Measurements from ENCODE around the gene CAPN14.

Gene CAPN14

DNA sequence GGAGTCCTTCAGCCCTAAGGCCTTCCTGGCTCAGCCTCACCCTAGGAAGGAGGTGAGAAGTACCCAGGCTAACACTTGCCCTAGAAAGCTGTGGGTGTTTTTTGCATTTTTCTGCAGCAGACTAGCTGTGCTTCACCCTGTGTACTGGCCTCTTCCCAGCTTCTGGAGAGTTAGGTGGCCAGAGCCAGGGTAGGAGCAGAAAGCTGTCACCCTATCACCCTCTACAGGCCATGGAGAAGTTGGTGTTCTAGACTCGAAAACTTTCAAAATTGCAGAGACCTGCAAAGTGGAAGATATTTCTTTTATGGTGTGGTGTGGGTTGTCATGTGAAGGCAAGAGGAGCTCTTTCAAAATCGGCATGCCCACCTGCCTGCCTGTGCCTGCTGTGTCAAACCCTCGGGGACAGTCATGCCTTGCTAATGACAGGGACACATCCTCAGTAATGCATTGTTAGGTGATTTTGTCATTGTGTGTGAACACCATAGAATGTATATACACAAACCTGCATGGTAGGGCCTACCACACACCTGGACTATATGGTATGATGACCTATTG is 46.4 kb upstream of the CAPN14 start:
- TF ChIP-seq, protein P1, sequence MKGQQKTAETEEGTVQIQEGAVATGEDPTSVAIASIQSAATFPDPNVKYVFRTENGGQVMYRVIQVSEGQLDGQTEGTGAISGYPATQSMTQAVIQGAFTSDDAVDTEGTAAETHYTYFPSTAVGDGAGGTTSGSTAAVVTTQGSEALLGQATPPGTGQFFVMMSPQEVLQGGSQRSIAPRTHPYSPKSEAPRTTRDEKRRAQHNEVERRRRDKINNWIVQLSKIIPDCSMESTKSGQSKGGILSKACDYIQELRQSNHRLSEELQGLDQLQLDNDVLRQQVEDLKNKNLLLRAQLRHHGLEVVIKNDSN (IDR thresholded peaks at IDR 0.05), result no peak
- TF ChIP-seq YY1 (IDR thresholded peaks at IDR 0.05; ENCODE audit: low read depth), result no peak
- TF ChIP-seq CEBPB (IDR thresholded peaks at IDR 0.05), result no peak
- TF ChIP-seq CREB1 (IDR thresholded peaks at IDR 0.05; ENCODE audit: low read depth), result no peak
- TF ChIP-seq FOXM1 (IDR thresholded peaks at IDR 0.05; ENCODE audit: borderline replicate concordance, low read depth), result no peak
- TF ChIP-seq NFIC (IDR thresholded peaks at IDR 0.05), result no peak
- no peak for TF ChIP-seq ZBTB7A (IDR thresholded peaks at IDR 0.05; ENCODE audit: low read depth)
- no peak for TF ChIP-seq TEAD4 (IDR thresholded peaks at IDR 0.05)
- TF ChIP-seq, protein P2, sequence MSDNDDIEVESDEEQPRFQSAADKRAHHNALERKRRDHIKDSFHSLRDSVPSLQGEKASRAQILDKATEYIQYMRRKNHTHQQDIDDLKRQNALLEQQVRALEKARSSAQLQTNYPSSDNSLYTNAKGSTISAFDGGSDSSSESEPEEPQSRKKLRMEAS (IDR thresholded peaks at IDR 0.05), result no peak
- TF ChIP-seq, protein P3, sequence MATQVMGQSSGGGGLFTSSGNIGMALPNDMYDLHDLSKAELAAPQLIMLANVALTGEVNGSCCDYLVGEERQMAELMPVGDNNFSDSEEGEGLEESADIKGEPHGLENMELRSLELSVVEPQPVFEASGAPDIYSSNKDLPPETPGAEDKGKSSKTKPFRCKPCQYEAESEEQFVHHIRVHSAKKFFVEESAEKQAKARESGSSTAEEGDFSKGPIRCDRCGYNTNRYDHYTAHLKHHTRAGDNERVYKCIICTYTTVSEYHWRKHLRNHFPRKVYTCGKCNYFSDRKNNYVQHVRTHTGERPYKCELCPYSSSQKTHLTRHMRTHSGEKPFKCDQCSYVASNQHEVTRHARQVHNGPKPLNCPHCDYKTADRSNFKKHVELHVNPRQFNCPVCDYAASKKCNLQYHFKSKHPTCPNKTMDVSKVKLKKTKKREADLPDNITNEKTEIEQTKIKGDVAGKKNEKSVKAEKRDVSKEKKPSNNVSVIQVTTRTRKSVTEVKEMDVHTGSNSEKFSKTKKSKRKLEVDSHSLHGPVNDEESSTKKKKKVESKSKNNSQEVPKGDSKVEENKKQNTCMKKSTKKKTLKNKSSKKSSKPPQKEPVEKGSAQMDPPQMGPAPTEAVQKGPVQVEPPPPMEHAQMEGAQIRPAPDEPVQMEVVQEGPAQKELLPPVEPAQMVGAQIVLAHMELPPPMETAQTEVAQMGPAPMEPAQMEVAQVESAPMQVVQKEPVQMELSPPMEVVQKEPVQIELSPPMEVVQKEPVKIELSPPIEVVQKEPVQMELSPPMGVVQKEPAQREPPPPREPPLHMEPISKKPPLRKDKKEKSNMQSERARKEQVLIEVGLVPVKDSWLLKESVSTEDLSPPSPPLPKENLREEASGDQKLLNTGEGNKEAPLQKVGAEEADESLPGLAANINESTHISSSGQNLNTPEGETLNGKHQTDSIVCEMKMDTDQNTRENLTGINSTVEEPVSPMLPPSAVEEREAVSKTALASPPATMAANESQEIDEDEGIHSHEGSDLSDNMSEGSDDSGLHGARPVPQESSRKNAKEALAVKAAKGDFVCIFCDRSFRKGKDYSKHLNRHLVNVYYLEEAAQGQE (IDR thresholded peaks at IDR 0.05; ENCODE audit: low read depth), result no peak
- TF ChIP-seq RAD21 (IDR thresholded peaks at IDR 0.05; ENCODE audit: low read depth), result no peak

DNA sequence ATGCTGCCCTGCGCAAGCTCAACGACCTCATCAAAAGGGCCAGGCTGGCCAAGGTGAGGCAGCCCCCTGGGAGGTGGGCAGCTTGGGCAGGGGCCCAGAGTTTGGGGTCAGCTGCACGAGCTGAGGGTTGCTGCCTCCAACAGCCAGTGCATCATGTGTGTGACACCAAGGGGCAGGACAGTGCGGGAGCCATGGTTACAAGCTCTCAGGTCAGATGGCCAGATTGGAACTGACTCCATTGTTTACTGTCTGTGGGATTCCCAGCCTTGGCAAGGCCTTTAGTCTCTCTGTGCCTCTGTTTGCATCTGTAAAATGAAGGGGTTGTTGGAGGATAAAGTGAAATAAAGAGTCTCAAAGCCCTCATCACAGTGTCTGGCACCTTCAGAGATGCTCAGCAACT is 43.6 kb upstream of the CAPN14 start:
- TF ChIP-seq FOXM1 (IDR thresholded peaks at IDR 0.05; ENCODE audit: borderline replicate concordance, low read depth), result no peak
- TF ChIP-seq TCF12 (IDR thresholded peaks at IDR 0.05; ENCODE audit: low read depth), result no peak
- no peak for TF ChIP-seq EGR1 (IDR thresholded peaks at IDR 0.05)
- TF ChIP-seq TAF1 (IDR thresholded peaks at IDR 0.05; ENCODE audit: low read depth), result no peak
- no peak for TF ChIP-seq CEBPB (IDR thresholded peaks at IDR 0.05)
- no peak for TF ChIP-seq CREB1 (IDR thresholded peaks at IDR 0.05; ENCODE audit: low read depth)
- TF ChIP-seq YY1 (IDR thresholded peaks at IDR 0.05; ENCODE audit: low read depth), result no peak
- TF ChIP-seq, protein P2 (IDR thresholded peaks at IDR 0.05), result no peak
- TF ChIP-seq, protein P3 (IDR thresholded peaks at IDR 0.05; ENCODE audit: low read depth), result no peak
- TF ChIP-seq NFIC (IDR thresholded peaks at IDR 0.05), result no peak
- TF ChIP-seq ZBTB7A (IDR thresholded peaks at IDR 0.05; ENCODE audit: low read depth), result no peak
- TF ChIP-seq EP300 (IDR thresholded peaks at IDR 0.05; ENCODE audit: borderline replicate concordance), result no peak
- no peak for TF ChIP-seq RAD21 (IDR thresholded peaks at IDR 0.05; ENCODE audit: low read depth)
- TF ChIP-seq, protein P1 (IDR thresholded peaks at IDR 0.05), result no peak
- TF ChIP-seq TEAD4 (IDR thresholded peaks at IDR 0.05), result no peak

DNA sequence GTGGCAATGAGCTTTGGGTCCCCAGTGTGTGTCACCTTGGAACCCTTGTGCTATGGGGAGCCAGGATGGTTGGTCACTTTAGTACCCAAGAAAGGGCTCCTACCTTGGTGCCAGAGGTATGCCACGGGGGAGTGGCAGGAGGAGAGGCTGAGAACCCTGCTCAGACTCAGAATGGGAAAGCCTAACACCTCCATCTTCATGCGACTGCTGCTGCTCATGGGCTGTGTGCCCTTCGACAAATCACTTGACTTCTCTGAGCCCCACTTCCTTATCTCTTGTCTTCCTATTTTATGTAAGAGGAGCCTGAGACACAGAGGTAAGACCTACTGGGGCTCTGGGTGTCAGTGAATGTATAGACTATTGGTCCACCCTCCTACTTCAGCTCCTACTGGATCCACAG is 41.8 kb upstream of the CAPN14 start:
- TF ChIP-seq, protein P3 (IDR thresholded peaks at IDR 0.05; ENCODE audit: low read depth), result no peak
- TF ChIP-seq EGR1 (IDR thresholded peaks at IDR 0.05), result no peak
- no peak for TF ChIP-seq TEAD4 (IDR thresholded peaks at IDR 0.05)
- TF ChIP-seq, protein P1 (IDR thresholded peaks at IDR 0.05), result no peak
- TF ChIP-seq NFIC (IDR thresholded peaks at IDR 0.05), result no peak
- no peak for TF ChIP-seq TAF1 (IDR thresholded peaks at IDR 0.05; ENCODE audit: low read depth)
- no peak for TF ChIP-seq RAD21 (IDR thresholded peaks at IDR 0.05; ENCODE audit: low read depth)
- no peak for TF ChIP-seq FOXM1 (IDR thresholded peaks at IDR 0.05; ENCODE audit: borderline replicate concordance, low read depth)
- TF ChIP-seq CEBPB (IDR thresholded peaks at IDR 0.05), result no peak
- TF ChIP-seq EP300 (IDR thresholded peaks at IDR 0.05; ENCODE audit: borderline replicate concordance), result no peak
- TF ChIP-seq CREB1 (IDR thresholded peaks at IDR 0.05; ENCODE audit: low read depth), result no peak
- no peak for TF ChIP-seq ZBTB7A (IDR thresholded peaks at IDR 0.05; ENCODE audit: low read depth)
- no peak for TF ChIP-seq YY1 (IDR thresholded peaks at IDR 0.05; ENCODE audit: low read depth)
- no peak for TF ChIP-seq TCF12 (IDR thresholded peaks at IDR 0.05; ENCODE audit: low read depth)
- TF ChIP-seq, protein P2 (IDR thresholded peaks at IDR 0.05), result no peak

Data from Ishikawa (cell line).